B cell (primary cell): ENCODE results near the gene MUC4. TPM values are rescaled to one million over a fixed set of nuclear protein-coding genes. Genes with fewer than 3 reads are reported as not detected.

Experiments
- ATAC-seq: fragments of 200-7000 bp; cut with Tn5 transposase; one replicate; pipeline ENCODE4 v1.10.0; 2021; ENCODE audit warnings: low read depth, mild to moderate bottlenecking, moderate number of reproducible peaks, moderate library complexity
- CTCF ChIA-PET: fragments of 350-600 bp; sonication (Branson Sonifier 250); formaldehyde crosslinking; loops from one replicate; lab custom pipeline; 2021; ENCODE audit warnings: antibody characterized with exemption, inconsistent platforms; lab: Charles Lee
- POLR2A ChIA-PET: fragments of 350-600 bp; sonication (Branson Sonifier 250); formaldehyde crosslinking; loops from one replicate; lab custom pipeline; 2021; ENCODE audit warnings: antibody characterized with exemption; lab: Charles Lee
- DNase-seq: peaks from one replicate; pipeline ENCODE4 v3.0.0; 2013
- H2AFZ ChIP-seq: 2 replicates; pipeline ENCODE4 v1.6.1; 2012; ENCODE audit warnings: mild to moderate bottlenecking, low read depth, low read length; ENCODE audit not compliant: insufficient read depth, poor library complexity, severe bottlenecking
- H3K27ac ChIP-seq, 2 donors: 1 replicate in 1 of 2; 2 replicates in 1 of 2; pipeline ENCODE4 v1.5.1; 2012 to 2013; ENCODE audit warnings: low read length in 2 of 2, mild to moderate bottlenecking in 2 of 2, moderate library complexity in 1 of 2
- H3K27me3 ChIP-seq, 4 experiments: fragments of 200-600 bp in 1 of 4; sonication (generic) in 1 of 4; replicated peaks in 1 of 4; 1 replicate in 2 of 4; 2 replicates in 2 of 4; pipeline versions ENCODE4 v1.6.1 to v1.7.0; 2013 to 2016; ENCODE audit warnings: low read length in 3 of 4, mild to moderate bottlenecking in 2 of 4, mixed read lengths in 1 of 4, moderate library complexity in 1 of 4; ENCODE audit not compliant: insufficient read depth in 4 of 4, control insufficient read depth in 3 of 4; ENCODE audit errors: control extremely low read depth in 1 of 4
- H3K36me3 ChIP-seq, 2 experiments: replicated peaks in 1 of 2; 1 replicate in 1 of 2; 2 replicates in 1 of 2; pipeline versions ENCODE4 v1.6.1 to v1.7.1; 2013; ENCODE audit warnings: low read length in 1 of 2; ENCODE audit not compliant: insufficient read depth in 2 of 2, control insufficient read depth in 1 of 2; ENCODE audit errors: control extremely low read depth in 1 of 2, extremely low read depth in 1 of 2
- H3K4me1 ChIP-seq, 2 donors: fragments of 200-600 bp in 1 of 2; sonication (generic) in 1 of 2; 1 replicate in 1 of 2; 2 replicates in 1 of 2; pipeline versions ENCODE4 v1.5.1 to v1.6.1; 2013 to 2017; ENCODE audit warnings: low read length in 2 of 2; ENCODE audit not compliant: control insufficient read depth in 2 of 2, insufficient read depth in 2 of 2
- H3K4me2 ChIP-seq: replicated peaks from 2 replicates; pipeline ENCODE3; 2012; ENCODE audit warnings: mild to moderate bottlenecking, low read depth, low read length; ENCODE audit not compliant: poor library complexity, severe bottlenecking
- H3K4me3 ChIP-seq, 5 experiments: fragments of 200-600 bp in 1 of 5; sonication (generic) in 1 of 5; 1 replicate in 3 of 5; 2 replicates in 2 of 5; pipeline versions ENCODE4 v1.5.1 to v1.7.0; 2011 to 2016; ENCODE audit warnings: low read length in 4 of 5, mild to moderate bottlenecking in 4 of 5, low read depth in 2 of 5, control low read depth in 1 of 5, moderate library complexity in 1 of 5; ENCODE audit not compliant: insufficient read depth in 1 of 5; ENCODE audit errors: control extremely low read depth in 1 of 5, extremely low read depth in 1 of 5
- H3K79me2 ChIP-seq: fragments of 200-600 bp; sonication (generic); one replicate; pipeline ENCODE4 v1.6.0; 2016; ENCODE audit warnings: low read length; ENCODE audit not compliant: control insufficient read depth, insufficient read depth
- H3K9ac ChIP-seq: fragments of 200-600 bp; sonication (generic); 2 replicates; pipeline ENCODE4 v1.6.1; 2017; ENCODE audit warnings: mild to moderate bottlenecking, low read length, moderate library complexity
- H3K9me3 ChIP-seq, 3 donors: one replicate each; pipeline versions ENCODE4 v1.6.1 to v1.7.1; 2013; ENCODE audit warnings: low read length in 2 of 3; ENCODE audit not compliant: control insufficient read depth in 2 of 3, insufficient read depth in 1 of 3; ENCODE audit errors: control extremely low read depth in 1 of 3
- H4K20me1 ChIP-seq: 2 replicates; pipeline ENCODE4 v1.6.0; 2012; ENCODE audit warnings: mild to moderate bottlenecking, low read length; ENCODE audit not compliant: insufficient read depth, control insufficient read depth, poor library complexity, severe bottlenecking
- H3K27ac Mint-ChIP-seq: one replicate; pipeline ENCODE4 v1.8.0; 2021; ENCODE audit warnings: mixed read lengths
- H3K27me3 Mint-ChIP-seq: one replicate; pipeline ENCODE4 v1.8.0; 2021; ENCODE audit warnings: mixed read lengths
- H3K4me1 Mint-ChIP-seq: one replicate; pipeline ENCODE4 v1.8.0; 2021; ENCODE audit warnings: mixed read lengths
- H3K4me3 Mint-ChIP-seq: one replicate; pipeline ENCODE4 v1.8.0; 2021; ENCODE audit warnings: mixed read lengths
- H3K9me3 Mint-ChIP-seq: one replicate; pipeline ENCODE4 v1.8.0; 2022; ENCODE audit warnings: mixed read lengths; ENCODE audit not compliant: insufficient read depth
- CTCF ChIP-seq: fragments of 200-600 bp; IDR thresholded peaks from one replicate; pipeline ENCODE4 v1.8.0; 2022; ENCODE audit warnings: antibody characterized with exemption, mild to moderate bottlenecking
- EZH2 ChIP-seq: IDR thresholded peaks from 2 replicates; pipeline ENCODE4 v1.6.1; 2012; ENCODE audit warnings: borderline replicate concordance, low read depth, mild to moderate bottlenecking, moderate library complexity, low read length; ENCODE audit not compliant: insufficient read depth, poor library complexity, severe bottlenecking
- WGBS: methylation state at CpG from one replicate; pipeline ENCODE4 v1.1.5; 2013; ENCODE audit warnings: missing lambda C conversion rate; ENCODE audit not compliant: insufficient coverage; 5-methylcytosine and 5-hydroxymethylcytosine counted together
- intact Hi-C: fragments of 100-400 bp; cut with micrococcal nuclease; formaldehyde crosslinking; loops from one replicate; pipeline ENCODE4 v1.10.0; 2022
- polyA plus RNA-seq: library from polyadenylated mRNA; depleted of rRNA; stranded (reverse); fragments of >200 nt; gene quantifications from 2 replicates; pipeline ENCODE4 v1.2.3, GENCODE V29; 2012
- total RNA-seq, 2 donors: library from RNA; stranded (reverse); fragments of 120-200 nt in 1 of 2; gene quantifications; 1 replicate in 1 of 2; 2 replicates in 1 of 2; pipeline versions ENCODE4 v1.2.3 to v1.2.4, GENCODE V29; 2013 to 2022

MUC4 gene
- total and polyA plus RNA-seq, 2 donors (not counting 1 experiment from before 2014, with no cell fraction given): 0.22 to 1.2 TPM

- Histone ChIP-seq H3K4me2 (no peak overlapping the region), H3K9ac (no peak overlapping the region), H3K27me3 (no peaks in the 10 kb centered on the region), H3K4me1 (no peaks in the 10 kb centered on the region), H2AFZ (no peak overlapping the region), H3K4me3 (no peak overlapping the region), H3K27ac (no peak overlapping the region), H3K79me2 (no peaks in the 10 kb centered on the region), H3K9me3 (peaks cover 0 to 3% (median 0%) of the 10 kb centered on the region in 3 donors), H3K36me3 (no peaks in the 10 kb centered on the region), H4K20me1 (no peaks in the 10 kb centered on the region)
- no peak overlapping the region for H3K4me3 Mint-ChIP-seq
- ChIA-PET CTCF (no interaction called here), POLR2A (no interaction called here)
- ATAC-seq: no peak
- no peak overlapping the region for H3K27ac Mint-ChIP-seq
- TF ChIP-seq EZH2 (no peak), CTCF (no peak)
- 95% methylated on average over 14 of the region's 16 CpGs for WGBS
- DNase-seq: no peak
- H3K27me3 Mint-ChIP-seq: peaks cover 5% of the 10 kb centered on the region
- intact Hi-C loops: no loop called here
- H3K4me1 Mint-ChIP-seq: no peaks in the 10 kb centered on the region
- no peaks in the 10 kb centered on the region for H3K9me3 Mint-ChIP-seq
Observed at GRCh38 chr3:195829897-195830254, 18.1 kb upstream of the MUC4 start.

DNA sequence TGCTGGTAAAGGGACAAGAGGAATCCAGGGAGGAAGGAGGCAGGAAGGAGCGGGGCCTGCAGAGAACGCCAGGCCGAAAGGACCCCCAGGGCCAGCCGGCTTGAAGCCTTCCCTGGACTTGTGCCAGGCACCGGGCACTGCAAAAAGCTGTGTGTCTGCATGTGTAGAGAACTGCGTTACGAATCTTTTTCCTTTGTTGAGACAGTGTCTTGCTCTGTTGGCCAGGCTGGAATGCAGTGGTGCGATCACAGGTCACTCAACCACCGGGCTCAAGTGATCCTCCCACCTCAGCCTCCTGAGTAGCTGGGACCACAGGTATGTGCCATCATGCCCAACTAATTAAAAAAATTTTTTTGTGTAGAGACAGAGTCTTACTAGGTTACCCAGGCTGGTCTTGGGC, 17.0 kb upstream of the MUC4 start:
- peaks cover 5% of the 10 kb centered on the region for H3K27me3 Mint-ChIP-seq
- CTCF ChIA-PET: no interaction called here

More for the DNA sequence above, 17.0 kb upstream of the MUC4 start:
- Histone ChIP-seq H3K9ac (no peak overlapping the region), H2AFZ (no peak overlapping the region), H3K27ac (no peak overlapping the region), H3K36me3 (no peaks in the 10 kb centered on the region), H3K79me2 (no peaks in the 10 kb centered on the region), H3K9me3 (peaks cover 0 to 3% (median 0%) of the 10 kb centered on the region in 3 donors), H3K4me2 (no peak overlapping the region), H4K20me1 (no peaks in the 10 kb centered on the region), H3K4me3 (no peak overlapping the region), H3K4me1 (no peaks in the 10 kb centered on the region), H3K27me3 (no peaks in the 10 kb centered on the region)
- Mint-ChIP-seq H3K27ac (no peak overlapping the region), H3K4me1 (no peaks in the 10 kb centered on the region), H3K9me3 (no peaks in the 10 kb centered on the region), H3K4me3 (no peak overlapping the region)
- whole genome bisulfite sequencing: 91% methylated on average over 7 of the region's 9 CpGs
- TF ChIP-seq CTCF (no peak), EZH2 (no peak)
- ATAC-seq: no peak
- POLR2A ChIA-PET: no interaction called here
- DNase-seq: no peak
- intact Hi-C loops: no loop called here
